Measurements from ENCODE around the gene ENHO.

The ENHO gene

GRCh38 chr9:34560599-34561214, 37.9 kb upstream of the ENHO start:
- no peak for TF ChIP-seq CTCF (IDR thresholded peaks at IDR 0.05; ENCODE audit: low read depth, low read length, missing control alignments)

GRCh38 chr9:34559624-34560455, 37.0 kb upstream of the ENHO start:
- peak; percentile 48 for DNase-seq (ENCODE audit: extremely low read depth, low read depth)
- no peak overlapping the region for H3K4me3 ChIP-seq (replicated peaks; ENCODE audit: low read depth, low read length)
- TF ChIP-seq CTCF (IDR thresholded peaks at IDR 0.05; ENCODE audit: low read depth, low read length, missing control alignments), result no peak

More at GRCh38 chr9:34560599-34561214, 37.9 kb upstream of the ENHO start:
- no peak overlapping the region for H3K4me3 ChIP-seq (replicated peaks; ENCODE audit: low read depth, low read length)
- DNase-seq (ENCODE audit: extremely low read depth, low read depth), result no peak

GRCh38 chr9:34558919-34559623, 36.3 kb upstream of the ENHO start:
- no peak for DNase-seq (ENCODE audit: extremely low read depth, low read depth)
- H3K4me3 ChIP-seq (replicated peaks; ENCODE audit: low read depth, low read length), result no peak overlapping the region
- no peak for TF ChIP-seq CTCF (IDR thresholded peaks at IDR 0.05; ENCODE audit: low read depth, low read length, missing control alignments)

- DNase-seq (ENCODE audit: extremely low read depth, low read depth), result no peak
- no peak overlapping the region for H3K4me3 ChIP-seq (replicated peaks; ENCODE audit: low read depth, low read length)
- no peak for TF ChIP-seq CTCF (IDR thresholded peaks at IDR 0.05; ENCODE audit: low read depth, low read length, missing control alignments)
Measured at GRCh38 chr9:34558364-34558763, 35.6 kb upstream of the ENHO start.

GRCh38 chr9:34557426-34558321, 34.9 kb upstream of the ENHO start:
- TF ChIP-seq CTCF (IDR thresholded peaks at IDR 0.05; ENCODE audit: low read depth, low read length, missing control alignments), result no peak
- no peak for DNase-seq (ENCODE audit: extremely low read depth, low read depth)
- no peak overlapping the region for H3K4me3 ChIP-seq (replicated peaks; ENCODE audit: low read depth, low read length)

GRCh38 chr9:34556949-34557348, 34.2 kb upstream of the ENHO start:
- H3K4me3 ChIP-seq (replicated peaks; ENCODE audit: low read depth, low read length), result no peak overlapping the region
- no peak for DNase-seq (ENCODE audit: extremely low read depth, low read depth)
- no peak for TF ChIP-seq CTCF (IDR thresholded peaks at IDR 0.05; ENCODE audit: low read depth, low read length, missing control alignments)

Measured in HFF-Myc (cell line).